Activated naive CD4-positive, alpha-beta T cell treated with anti-CD3 and anti-CD28 coated beads for 36 hours (primary cell): ENCODE measurements around the gene LDHD. TPM values are rescaled to one million over a fixed set of nuclear protein-coding genes. Genes with fewer than 3 reads are reported as not detected.
A peak's percentile ranks its signal among the peaks of the same experiment; 100 is the strongest.

Experiments used
- CTCF ChIA-PET: fragments of 350-600 bp; sonication (Branson Sonifier 250); formaldehyde crosslinking; loops from one replicate; lab custom pipeline; 2021; ENCODE audit warnings: antibody characterized with exemption; lab: Charles Lee
- DNase-seq: peaks from one replicate; pipeline ENCODE4 v3.0.0-alpha.2; 2020
- H3K27ac Mint-ChIP-seq: one replicate; pipeline ENCODE4 v1.8.0; 2021; ENCODE audit warnings: mild to moderate bottlenecking, mixed read lengths
- H3K27me3 Mint-ChIP-seq: one replicate; pipeline ENCODE4 v1.8.0; 2021; ENCODE audit warnings: low read depth, mixed read lengths
- H3K36me3 Mint-ChIP-seq: one replicate; pipeline ENCODE4 v1.8.0; 2021; ENCODE audit warnings: low read depth, mixed read lengths
- H3K4me1 Mint-ChIP-seq: one replicate; pipeline ENCODE4 v1.8.0; 2021; ENCODE audit warnings: low read depth, mixed read lengths
- H3K4me3 Mint-ChIP-seq: one replicate; pipeline ENCODE4 v1.8.0; 2021; ENCODE audit warnings: mild to moderate bottlenecking, moderate library complexity, mixed read lengths
- H3K9me3 Mint-ChIP-seq: one replicate; pipeline ENCODE4 v1.8.0; 2021; ENCODE audit warnings: mixed read lengths
- intact Hi-C: fragments of 100-400 bp; cut with micrococcal nuclease; formaldehyde crosslinking; loops from one replicate; pipeline ENCODE4 v1.15.1; 2023
- total RNA-seq, 2 experiments: library from RNA; stranded (reverse); gene quantifications; one replicate each; pipeline ENCODE4 v1.2.3, GENCODE V29; 2021

The LDHD gene
- total RNA-seq, 2 experiments from 2014 or later = 0.33 to 0.42 TPM

- intact Hi-C loops = no loop called here
- H3K36me3 Mint-ChIP-seq = peaks cover 4% of the 10 kb centered on the region
- CTCF ChIA-PET = interaction anchor here (1.5 kb wide), 1 partner anchor 34 kb away, joined by 3 read pairs; no protein-coding TSS in a partner anchor
- DNase-seq = no peak
- no peak overlapping the region for H3K4me3 Mint-ChIP-seq
- H3K27me3 Mint-ChIP-seq = no peaks in the 10 kb centered on the region
- peaks cover 34% of the 10 kb centered on the region for H3K4me1 Mint-ChIP-seq
- no peaks in the 10 kb centered on the region for H3K9me3 Mint-ChIP-seq
- no peak overlapping the region for H3K27ac Mint-ChIP-seq
Measured at GRCh38 chr16:75105306-75106061, 11.1 kb downstream of the LDHD start.

GRCh38 chr16:75104836-75105235 is 11.7 kb downstream of the LDHD start:
- Mint-ChIP-seq H3K36me3 (peaks cover 4% of the 10 kb centered on the region), H3K27ac (no peak overlapping the region), H3K27me3 (no peaks in the 10 kb centered on the region), H3K9me3 (no peaks in the 10 kb centered on the region), H3K4me1 (peaks cover 34% of the 10 kb centered on the region), H3K4me3 (no peak overlapping the region)
- intact Hi-C loops = no loop called here
- CTCF ChIA-PET = interaction anchor here (0.6 to 1.5 kb wide), 2 partner anchors 33 to 309 kb away, joined by 3 to 6 read pairs; no protein-coding TSS in a partner anchor
- DNase-seq = no peak

- no peak overlapping the region for H3K4me3 Mint-ChIP-seq
- H3K36me3 Mint-ChIP-seq = peaks cover 4% of the 10 kb centered on the region
- H3K27me3 Mint-ChIP-seq = no peaks in the 10 kb centered on the region
- no peak overlapping the region for H3K27ac Mint-ChIP-seq
- peaks cover 34% of the 10 kb centered on the region for H3K4me1 Mint-ChIP-seq
- no peaks in the 10 kb centered on the region for H3K9me3 Mint-ChIP-seq
- CTCF ChIA-PET = no interaction called here
- intact Hi-C loops = no loop called here
- DNase-seq = no peak
Measured at GRCh38 chr16:75103994-75104393, 12.6 kb downstream of the LDHD start.

GRCh38 chr16:75102595-75102994 is 14.0 kb downstream of the LDHD start:
- Mint-ChIP-seq H3K27ac (no peak overlapping the region), H3K4me1 (peaks cover 35% of the 10 kb centered on the region), H3K9me3 (no peaks in the 10 kb centered on the region), H3K4me3 (no peak overlapping the region), H3K27me3 (no peaks in the 10 kb centered on the region), H3K36me3 (peaks cover 4% of the 10 kb centered on the region)
- DNase-seq = no peak
- intact Hi-C loops = no loop called here
- CTCF ChIA-PET = interaction anchor here (0.6 to 2.1 kb wide), 2 partner anchors 8 to 679 kb away, joined by 7 to 10 read pairs; no protein-coding TSS in a partner anchor

GRCh38 chr16:75101635-75102034 is 14.9 kb downstream of the LDHD start:
- Mint-ChIP-seq H3K36me3 (peaks cover 6% of the 10 kb centered on the region), H3K27me3 (no peaks in the 10 kb centered on the region), H3K27ac (no peak overlapping the region), H3K9me3 (no peaks in the 10 kb centered on the region), H3K4me3 (no peak overlapping the region), H3K4me1 (peaks cover 35% of the 10 kb centered on the region)
- CTCF ChIA-PET = interaction anchor here (2.1 kb wide), 1 partner anchor 9 kb away, joined by 10 read pairs; no protein-coding TSS in a partner anchor
- intact Hi-C loops = no loop called here
- no peak for DNase-seq

GRCh38 chr16:75100603-75100990 is 16.0 kb downstream of the LDHD start:
- CTCF ChIA-PET = interaction anchor here (5.7 kb wide), 1 partner anchor 10 kb away, joined by 65 read pairs; no protein-coding TSS in a partner anchor
- no peak overlapping the region for H3K27ac Mint-ChIP-seq
- DNase-seq = no peak
- no peaks in the 10 kb centered on the region for H3K27me3 Mint-ChIP-seq
- H3K9me3 Mint-ChIP-seq = no peaks in the 10 kb centered on the region
- peaks cover 4% of the 10 kb centered on the region for H3K36me3 Mint-ChIP-seq
- H3K4me3 Mint-ChIP-seq = no peak overlapping the region
- intact Hi-C loops = no loop called here
- H3K4me1 Mint-ChIP-seq = peaks cover 39% of the 10 kb centered on the region

GRCh38 chr16:75099738-75100602 is 16.6 kb downstream of the LDHD start:
- Mint-ChIP-seq H3K9me3 (no peaks in the 10 kb centered on the region), H3K27ac (peak overlapping the region; percentile 68), H3K4me3 (no peak overlapping the region), H3K4me1 (peaks cover 39% of the 10 kb centered on the region), H3K27me3 (no peaks in the 10 kb centered on the region), H3K36me3 (peaks cover 4% of the 10 kb centered on the region)
- peak; percentile 74 for DNase-seq
- CTCF ChIA-PET = interaction anchor here (0.8 to 5.7 kb wide), 3 partner anchors 11 to 111 kb away, joined by 7 to 65 read pairs (median 10); partner anchors contain the start of gene ZNRF1
- intact Hi-C loops = loop anchor here (1.0 to 2.0 kb wide), 2 partner anchors 35 to 101 kb away; partner anchors contain the start of gene ZNRF1

- H3K4me3 Mint-ChIP-seq = no peak overlapping the region
- peaks cover 2% of the 10 kb centered on the region for H3K36me3 Mint-ChIP-seq
- intact Hi-C loops = loop anchor here (1.0 to 2.0 kb wide), 2 partner anchors 34 to 100 kb away; partner anchors contain the start of gene ZNRF1
- H3K27me3 Mint-ChIP-seq = no peaks in the 10 kb centered on the region
- H3K27ac Mint-ChIP-seq = peak overlapping the region; percentile 83
- no peak for DNase-seq
- H3K4me1 Mint-ChIP-seq = peaks cover 39% of the 10 kb centered on the region
- CTCF ChIA-PET = interaction anchor here (0.8 to 5.7 kb wide), 5 partner anchors 12 to 110 kb away, joined by 3 to 65 read pairs (median 7); partner anchors contain the start of gene ZNRF1
- no peaks in the 10 kb centered on the region for H3K9me3 Mint-ChIP-seq
Measured at GRCh38 chr16:75099075-75099667, 17.4 kb downstream of the LDHD start.

- no peaks in the 10 kb centered on the region for H3K9me3 Mint-ChIP-seq
- CTCF ChIA-PET = interaction anchor here (0.6 to 5.7 kb wide), 6 partner anchors 13 to 100 kb away, joined by 3 to 65 read pairs (median 6); partner anchors contain the start of gene ZNRF1
- H3K4me3 Mint-ChIP-seq = peak overlapping the region; percentile 14
- H3K27me3 Mint-ChIP-seq = no peaks in the 10 kb centered on the region
- intact Hi-C loops = loop anchor here (1.0 to 2.0 kb wide), 4 partner anchors 11 to 86 kb away; no protein-coding TSS in a partner anchor
- H3K36me3 Mint-ChIP-seq = peaks cover 2% of the 10 kb centered on the region
- peak; percentile 90 for DNase-seq
- H3K4me1 Mint-ChIP-seq = peaks cover 39% of the 10 kb centered on the region
- peak overlapping the region; percentile 83 for H3K27ac Mint-ChIP-seq
Measured at GRCh38 chr16:75097941-75098901, 18.4 kb downstream of the LDHD start.

- peaks cover 39% of the 10 kb centered on the region for H3K4me1 Mint-ChIP-seq
- CTCF ChIA-PET = interaction anchor here (1.4 to 5.7 kb wide), 3 partner anchors 14 to 99 kb away, joined by 4 to 65 read pairs (median 10); partner anchors contain the start of gene ZNRF1
- H3K27ac Mint-ChIP-seq = no peak overlapping the region
- H3K36me3 Mint-ChIP-seq = peaks cover 2% of the 10 kb centered on the region
- DNase-seq = no peak
- H3K9me3 Mint-ChIP-seq = no peaks in the 10 kb centered on the region
- intact Hi-C loops = no loop called here
- no peaks in the 10 kb centered on the region for H3K27me3 Mint-ChIP-seq
- no peak overlapping the region for H3K4me3 Mint-ChIP-seq
Measured at GRCh38 chr16:75097191-75097761, 19.3 kb downstream of the LDHD start.
